HEK293 (cell line): ENCODE measurements around the gene GALE.

Experiments
- CTCF ChIA-PET: fragments of 350-600 bp; formaldehyde crosslinking; extraction: SDS; loops from one replicate; lab custom pipeline; 2021; ENCODE audit warnings: antibody characterized with exemption; lab: Yijun Ruan, JAX
- POLR2A ChIA-PET: fragments of 300-600 bp; formaldehyde crosslinking; extraction: SDS; loops from one replicate; lab custom pipeline; 2020; ENCODE audit warnings: antibody characterized with exemption, inconsistent platforms; lab: Yijun Ruan, JAX
- H3K27ac ChIP-seq: fragments of 200-500 bp; sonication (Bioruptor generic); 2 replicates; pipeline ENCODE4 v1.5.1; 2014; ENCODE audit warnings: low read depth, low read length, control low read depth, inconsistent platforms; ENCODE audit errors: extremely low read depth
- H3K36me3 ChIP-seq, 2 experiments: fragments of 200-500 bp in 1 of 2; sonication (Bioruptor generic) in 1 of 2; 1 replicate in 1 of 2; 2 replicates in 1 of 2; pipeline ENCODE4 v1.5.1; 2014 to 2017; ENCODE audit warnings: inconsistent platforms in 2 of 2, low read length in 2 of 2; ENCODE audit not compliant: control insufficient read depth in 2 of 2, insufficient read depth in 1 of 2
- H3K4me1 ChIP-seq: fragments of 200-500 bp; sonication (Bioruptor generic); 2 replicates; pipeline ENCODE4 v1.5.1; 2014; ENCODE audit warnings: mild to moderate bottlenecking, low read length, inconsistent platforms; ENCODE audit not compliant: control insufficient read depth, insufficient read depth
- H3K4me3 ChIP-seq: 2 replicates; pipeline ENCODE4 v1.5.1; 2011; ENCODE audit warnings: low read depth, mild to moderate bottlenecking, control low read depth, low read length, moderate library complexity
- H3K9me3 ChIP-seq: fragments of 200-500 bp; sonication (Bioruptor generic); 2 replicates; pipeline ENCODE4 v1.5.1; 2014; ENCODE audit warnings: low read depth, low read length, inconsistent platforms; ENCODE audit not compliant: control insufficient read depth, insufficient read depth
- EGR2 ChIP-seq: fragments of 450-650 bp; formaldehyde crosslinking; IDR thresholded peaks from 2 replicates; pipeline ENCODE4 v1.5.1; 2016; ENCODE audit warnings: low read depth, missing biosample characterization, missing genetic modification characterization
- HOXC10 ChIP-seq: sonication (generic); formaldehyde crosslinking; IDR thresholded peaks from 2 replicates; pipeline ENCODE4 v1.8.1; 2023; ENCODE audit warnings: mild to moderate bottlenecking, missing genetic modification reagents
- KLF10 ChIP-seq: fragments of 450-650 bp; IDR thresholded peaks from 2 replicates; pipeline ENCODE4 v1.5.1; 2018; ENCODE audit warnings: missing biosample characterization, mild to moderate bottlenecking, missing genetic modification characterization
- PRDM1 ChIP-seq: fragments of 450-650 bp; formaldehyde crosslinking; IDR thresholded peaks from 2 replicates; pipeline ENCODE4; 2016; ENCODE audit warnings: missing biosample characterization, missing genetic modification characterization
- RBAK ChIP-seq: fragments of 450-650 bp; formaldehyde crosslinking; IDR thresholded peaks from 2 replicates; pipeline ENCODE4 v1.5.1; 2016; ENCODE audit warnings: missing biosample characterization, missing genetic modification characterization
- SCRT2 ChIP-seq: fragments of 450-650 bp; formaldehyde crosslinking; IDR thresholded peaks from 2 replicates; pipeline ENCODE4 v1.5.1; 2016; ENCODE audit warnings: missing biosample characterization, missing genetic modification characterization
- SP7 ChIP-seq: fragments of 450-650 bp; formaldehyde crosslinking; IDR thresholded peaks from 2 replicates; pipeline ENCODE4 v1.5.1; 2016; ENCODE audit warnings: missing biosample characterization, missing genetic modification characterization
- TRIM28 ChIP-seq: IDR thresholded peaks from 2 replicates; pipeline ENCODE4 v1.6.1; 2011; ENCODE audit warnings: low read length, control low read depth, borderline replicate concordance
- ZBTB1 ChIP-seq: fragments of 450-650 bp; formaldehyde crosslinking; IDR thresholded peaks from 2 replicates; pipeline ENCODE4 v1.5.1; 2016; ENCODE audit warnings: missing biosample characterization, missing genetic modification characterization
- ZNF146 ChIP-seq: fragments of 450-650 bp; formaldehyde crosslinking; IDR thresholded peaks from 2 replicates; pipeline ENCODE4 v1.5.1; 2016; ENCODE audit warnings: missing biosample characterization, missing genetic modification characterization
- ZNF335 ChIP-seq: fragments of 450-650 bp; formaldehyde crosslinking; conservative IDR thresholded peaks from 2 replicates; pipeline ENCODE4 v1.5.1; 2016; ENCODE audit warnings: missing biosample characterization, missing genetic modification characterization
- ZNF341 ChIP-seq: fragments of 450-650 bp; formaldehyde crosslinking; IDR thresholded peaks from 2 replicates; pipeline ENCODE4; 2016; ENCODE audit warnings: low read depth, missing biosample characterization, missing genetic modification characterization
- ZNF501 ChIP-seq: fragments of 450-650 bp; formaldehyde crosslinking; IDR thresholded peaks from 2 replicates; pipeline ENCODE4 v1.5.1; 2016; ENCODE audit warnings: missing biosample characterization, missing genetic modification characterization
- ZNF561 ChIP-seq: fragments of 450-650 bp; IDR thresholded peaks from 2 replicates; pipeline ENCODE4 v1.5.1; 2018; ENCODE audit warnings: missing biosample characterization, missing genetic modification characterization, borderline replicate concordance
- ZNF580 ChIP-seq: fragments of 450-650 bp; formaldehyde crosslinking; IDR thresholded peaks from 2 replicates; pipeline ENCODE4 v1.5.1; 2016; ENCODE audit warnings: missing biosample characterization, missing genetic modification characterization
- ZNF624 ChIP-seq: fragments of 450-650 bp; formaldehyde crosslinking; IDR thresholded peaks from 2 replicates; pipeline ENCODE4 v1.5.1; 2017; ENCODE audit warnings: missing biosample characterization, missing genetic modification characterization
- ZSCAN16 ChIP-seq: fragments of 450-650 bp; formaldehyde crosslinking; IDR thresholded peaks from 2 replicates; pipeline ENCODE4 v1.5.1; 2016; ENCODE audit warnings: missing biosample characterization, missing genetic modification characterization
- TF ChIP-seq, protein P1 (sequence below): fragments of 450-650 bp; formaldehyde crosslinking; optimal IDR thresholded peaks from 2 replicates; pipeline ENCODE3; 2016; ENCODE audit warnings: missing biosample characterization, mild to moderate bottlenecking, missing genetic modification characterization

GALE gene

GRCh38 chr1:23777979-23778814 lies 22.4 kb downstream of the GALE start, which contains the start of gene PITHD1 (continued):
- TF ChIP-seq ZNF580 (tag by site-specific recombination): 0 out of 2 replicates have a peak, but pooled peaks have one; percentile 43
- no peak for TF ChIP-seq RBAK (tag by site-specific recombination)
- peak; percentile 74 for TF ChIP-seq ZNF335
- 0 out of 2 replicates have a peak, but pooled peaks have one; percentile 39 for TF ChIP-seq ZNF501 (tag by site-specific recombination)
- TF ChIP-seq SCRT2 (tag by site-specific recombination): 0 out of 2 replicates have a peak, but pooled peaks have one; percentile 11
- TF ChIP-seq KLF10 (tag by site-specific recombination): peak; percentile 55
- peak; percentile 55 for TF ChIP-seq SP7 (tag by site-specific recombination)
- peak; percentile 15; the same call in 1 of the 2 replicates for TF ChIP-seq PRDM1
- 0 out of 2 replicates have a peak, but pooled peaks have one; percentile 48 for TF ChIP-seq ZNF561 (tag by site-specific recombination)
- TF ChIP-seq, protein P1, sequence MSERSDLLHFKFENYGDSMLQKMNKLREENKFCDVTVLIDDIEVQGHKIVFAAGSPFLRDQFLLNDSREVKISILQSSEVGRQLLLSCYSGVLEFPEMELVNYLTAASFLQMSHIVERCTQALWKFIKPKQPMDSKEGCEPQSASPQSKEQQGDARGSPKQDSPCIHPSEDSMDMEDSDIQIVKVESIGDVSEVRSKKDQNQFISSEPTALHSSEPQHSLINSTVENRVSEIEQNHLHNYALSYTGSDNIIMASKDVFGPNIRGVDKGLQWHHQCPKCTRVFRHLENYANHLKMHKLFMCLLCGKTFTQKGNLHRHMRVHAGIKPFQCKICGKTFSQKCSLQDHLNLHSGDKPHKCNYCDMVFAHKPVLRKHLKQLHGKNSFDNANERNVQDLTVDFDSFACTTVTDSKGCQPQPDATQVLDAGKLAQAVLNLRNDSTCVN (tag by site-specific recombination): peak; percentile 85
- TF ChIP-seq HOXC10 (CRISPR knock-in tag): 0 out of 2 replicates have a peak, but pooled peaks have one; percentile 75
- TF ChIP-seq EGR2 (tag by site-specific recombination): 0 out of 2 replicates have a peak, but pooled peaks have one; percentile 17
- TF ChIP-seq ZNF341 (tag by site-specific recombination): peak; percentile 42; the same call in 1 of the 2 replicates

- Histone ChIP-seq H3K9me3 (no peaks in the 10 kb centered on the region), H3K4me1 (peaks cover 7% of the 10 kb centered on the region; the same call in 1 of the 2 replicates), H3K36me3 (peaks cover 5 to 24% of the 10 kb centered on the region in 2 experiments; a peak in 2 of 3 replicates), H3K4me3 (no peak overlapping the region), H3K27ac (no peak overlapping the region)
- ChIA-PET CTCF (interaction anchor here (0.7 to 1.8 kb wide), 3 partner anchors 140 to 372 kb away, joined by 3 to 9 read pairs (median 3); no protein-coding TSS in a partner anchor), POLR2A (interaction anchor here (0.6 to 5.7 kb wide), 3 partner anchors 15 to 82 kb away, joined by 3 to 101 read pairs (median 3); partner anchors contain the start of gene LYPLA2)
- TF ChIP-seq ZBTB1 (tag by site-specific recombination) (no peak), ZSCAN16 (tag by site-specific recombination) (no peak), ZNF146 (tag by site-specific recombination) (no peak), ZNF561 (tag by site-specific recombination) (no peak), TRIM28 (no peak)
Measured at GRCh38 chr1:23776217-23776616, 24.3 kb downstream of the GALE start.

DNA sequence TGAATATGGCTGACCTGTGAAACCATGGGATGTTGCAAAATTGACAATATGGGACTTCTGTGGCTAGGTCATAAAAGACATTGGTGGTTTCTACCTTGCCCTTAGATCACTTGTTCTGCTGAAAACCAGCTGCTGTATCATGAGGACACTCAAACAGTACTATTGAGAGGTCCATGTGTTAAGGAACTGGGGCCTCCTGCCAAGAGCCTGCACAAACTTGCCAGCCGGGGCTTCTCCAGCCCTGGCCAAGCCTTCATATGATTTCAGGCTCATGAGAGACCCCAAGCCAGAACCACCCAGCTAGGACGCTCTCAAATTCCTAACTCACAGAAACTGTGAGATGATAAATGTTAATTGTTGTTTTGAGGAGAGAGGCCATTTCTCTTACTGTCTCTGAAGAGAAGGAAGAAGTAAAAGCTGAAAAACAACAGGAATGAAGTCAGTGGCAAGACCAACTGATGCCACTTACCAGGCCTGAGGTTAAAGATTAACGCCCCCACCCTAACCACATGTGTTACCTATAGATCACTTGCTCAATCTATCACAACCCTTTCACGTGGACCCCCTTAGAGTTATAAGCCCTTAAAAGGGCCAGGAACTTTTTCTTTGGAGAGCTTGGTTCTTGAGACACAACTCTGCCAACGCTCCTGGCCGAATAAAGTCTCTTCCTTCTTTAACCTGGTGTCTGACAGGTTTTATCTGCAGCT lies 26.2 kb downstream of the GALE start:
- Histone ChIP-seq H3K36me3 (peaks cover 7 to 17% of the 10 kb centered on the region in 2 experiments; a peak in 2 of 3 replicates), H3K9me3 (no peaks in the 10 kb centered on the region), H3K4me1 (peaks cover 2% of the 10 kb centered on the region; the same call in 1 of the 2 replicates), H3K27ac (no peak overlapping the region), H3K4me3 (no peak overlapping the region)
- ChIA-PET CTCF (interaction anchor here (0.8 to 2.2 kb wide), 7 partner anchors 24 to 547 kb away, joined by 3 to 9 read pairs (median 3); no protein-coding TSS in a partner anchor), POLR2A (no interaction called here)
- TF ChIP-seq ZNF335 (0 out of 2 replicates have a peak, but pooled peaks have one; percentile 20), ZNF624 (tag by site-specific recombination) (no peak), PRDM1 (peak; percentile 62)
